GM18870 (cell line): Measurements from ENCODE around the gene TMEM191C.
"Not testable (repeated sequence)": the region's sequence is repeated elsewhere in the genome, so short reads cannot be mapped to it uniquely, and the experiment has no call there.

Source experiments
- ATAC-seq: cut with Tn5 transposase; IDR thresholded peaks from one replicate; pipeline ENCODE4 v1.9.1; 2021; ENCODE audit warnings: moderate library complexity; ENCODE audit not compliant: unreplicated experiment

TMEM191C gene

DNA sequence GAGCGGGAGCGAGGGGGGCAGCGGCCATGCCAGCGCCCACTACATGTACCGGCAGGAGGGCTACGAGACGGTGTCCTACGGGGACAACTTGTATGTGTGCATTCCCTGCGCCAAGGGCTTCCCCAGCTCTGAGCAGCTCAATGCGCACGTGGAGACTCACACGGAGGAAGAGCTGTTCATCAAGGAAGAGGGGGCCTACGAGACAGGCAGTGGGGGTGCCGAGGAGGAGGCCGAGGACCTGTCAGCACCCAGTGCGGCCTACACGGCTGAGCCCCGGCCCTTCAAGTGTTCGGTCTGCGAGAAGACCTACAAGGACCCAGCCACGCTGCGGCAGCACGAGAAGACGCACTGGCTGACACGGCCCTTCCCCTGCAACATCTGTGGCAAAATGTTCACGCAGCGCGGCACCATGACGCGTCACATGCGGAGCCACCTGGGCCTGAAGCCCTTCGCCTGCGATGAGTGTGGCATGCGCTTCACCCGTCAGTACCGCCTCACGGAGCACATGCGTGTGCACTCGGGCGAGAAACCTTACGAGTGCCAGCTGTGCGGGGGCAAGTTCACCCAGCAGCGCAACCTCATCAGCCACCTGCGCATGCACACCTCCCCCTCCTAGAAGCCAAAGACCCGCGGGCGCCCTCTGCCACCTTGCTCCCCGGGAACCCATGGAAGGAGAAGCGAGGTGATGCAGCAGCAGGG lies 20.9 kb upstream of the TMEM191C start:
- ATAC-seq = no peak

DNA sequence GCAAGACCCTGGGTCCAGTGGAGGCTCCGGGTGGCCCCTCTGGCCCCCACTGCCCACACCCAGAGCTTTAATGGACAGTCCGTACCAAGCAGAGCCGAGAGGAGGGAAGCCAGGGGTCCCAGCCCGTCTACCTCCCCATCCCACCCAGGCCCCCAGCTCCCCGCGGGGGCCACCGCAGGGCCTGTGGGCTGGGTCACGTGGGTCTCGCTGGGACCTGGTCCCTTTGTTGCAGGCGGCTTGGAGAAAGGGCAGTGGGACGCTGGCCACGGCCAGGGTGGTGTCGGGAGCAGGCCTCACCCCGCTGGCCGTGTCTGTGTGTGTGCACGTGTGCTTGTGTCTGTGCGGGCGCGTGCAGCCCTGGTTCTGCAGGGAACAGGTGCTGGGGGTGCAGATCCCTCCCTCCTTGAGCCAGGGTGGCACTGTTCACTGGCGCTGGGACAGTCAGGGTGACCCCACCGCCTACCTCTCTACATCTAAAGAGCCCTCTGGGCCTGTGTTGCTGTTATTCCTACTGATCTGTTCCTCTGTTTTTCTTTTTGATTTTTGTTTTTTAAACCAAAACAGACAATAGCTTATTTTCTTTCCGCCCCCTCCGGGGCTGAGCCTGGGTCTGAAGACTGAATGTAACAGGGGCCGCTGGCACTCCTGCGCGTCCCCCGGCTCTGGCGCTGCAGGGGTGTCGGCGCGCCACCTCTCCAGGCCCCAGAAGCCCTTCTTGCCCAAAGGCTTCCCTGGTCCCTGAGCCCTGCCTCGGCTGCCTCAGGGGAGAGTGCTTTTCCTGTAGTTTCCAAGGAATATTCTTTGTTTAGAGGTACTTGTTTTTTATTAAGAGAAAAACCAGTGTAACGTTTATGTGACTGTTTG lies 20.1 kb upstream of the TMEM191C start:
- no peak for ATAC-seq

DNA sequence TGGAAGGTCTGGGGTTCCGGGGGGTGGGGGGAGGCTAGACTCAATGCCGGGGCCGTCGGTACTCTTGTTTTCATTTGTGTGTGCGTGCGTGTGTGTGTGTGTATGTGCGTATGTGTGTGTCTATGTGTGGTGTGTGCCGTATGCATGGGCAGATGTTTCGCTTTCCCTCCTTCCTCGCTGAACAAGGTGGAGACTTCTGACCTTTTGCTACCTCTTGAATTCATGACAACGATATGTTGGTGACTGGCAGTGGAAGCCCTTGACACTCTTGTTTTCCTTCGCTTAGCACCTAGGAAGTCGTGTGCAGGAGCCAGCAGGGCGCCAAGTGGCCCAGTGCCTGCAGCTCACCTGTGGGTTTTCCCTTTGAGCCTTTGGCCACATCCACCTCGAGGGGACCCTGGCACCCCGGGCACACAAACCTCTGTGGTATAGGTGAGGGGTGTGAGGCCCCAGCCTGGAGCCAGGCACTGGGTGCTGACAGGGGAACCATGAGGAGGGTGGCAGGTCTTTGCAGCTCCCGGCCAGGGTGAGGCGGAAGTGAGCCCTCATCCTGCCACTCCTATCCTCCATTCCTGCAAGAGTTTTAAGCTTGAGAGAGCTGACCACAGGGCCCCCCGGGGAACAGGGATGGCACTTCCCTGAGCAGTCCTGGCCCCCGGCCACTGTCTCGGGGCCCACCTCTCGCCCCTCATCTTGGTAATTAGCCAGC lies 19.3 kb upstream of the TMEM191C start:
- no peak for ATAC-seq

DNA sequence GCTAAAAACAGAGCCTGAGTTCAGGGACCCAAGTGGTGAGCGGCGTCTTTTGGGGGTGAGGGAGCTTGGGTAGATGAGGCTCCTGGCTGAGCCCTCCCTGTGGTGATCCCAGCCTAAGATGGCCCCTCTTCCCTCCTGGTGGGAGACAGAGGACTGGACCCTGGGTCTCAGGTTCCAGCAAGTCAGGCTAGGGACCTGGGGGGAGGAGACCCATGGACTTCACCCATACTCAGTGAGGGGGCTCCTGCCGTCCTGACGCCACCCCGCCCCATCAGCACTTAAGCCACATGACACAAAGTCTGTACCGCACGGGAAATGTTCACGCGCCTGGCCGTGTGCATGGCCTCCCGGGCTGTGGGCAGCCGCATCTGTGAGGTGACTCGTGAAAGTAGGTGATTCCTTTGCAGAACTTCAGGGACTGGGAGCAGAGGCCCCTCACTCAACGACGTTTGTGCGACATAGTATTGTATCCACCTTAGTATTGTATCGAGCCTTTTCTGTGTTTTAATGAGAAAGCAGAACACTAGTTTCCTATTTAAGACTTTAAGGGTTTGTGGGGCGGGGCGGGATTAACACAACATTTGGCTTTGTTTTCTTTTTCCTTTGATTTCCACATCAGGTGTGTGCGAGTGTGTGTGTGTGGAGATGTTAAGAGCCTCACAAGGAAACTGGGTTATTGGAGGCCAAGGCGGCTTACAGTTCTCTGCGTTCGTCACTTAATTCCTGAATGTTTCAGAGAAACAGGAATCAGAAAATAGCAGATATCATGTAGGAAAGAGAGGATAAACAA lies 18.4 kb upstream of the TMEM191C start:
- ATAC-seq = no peak

DNA sequence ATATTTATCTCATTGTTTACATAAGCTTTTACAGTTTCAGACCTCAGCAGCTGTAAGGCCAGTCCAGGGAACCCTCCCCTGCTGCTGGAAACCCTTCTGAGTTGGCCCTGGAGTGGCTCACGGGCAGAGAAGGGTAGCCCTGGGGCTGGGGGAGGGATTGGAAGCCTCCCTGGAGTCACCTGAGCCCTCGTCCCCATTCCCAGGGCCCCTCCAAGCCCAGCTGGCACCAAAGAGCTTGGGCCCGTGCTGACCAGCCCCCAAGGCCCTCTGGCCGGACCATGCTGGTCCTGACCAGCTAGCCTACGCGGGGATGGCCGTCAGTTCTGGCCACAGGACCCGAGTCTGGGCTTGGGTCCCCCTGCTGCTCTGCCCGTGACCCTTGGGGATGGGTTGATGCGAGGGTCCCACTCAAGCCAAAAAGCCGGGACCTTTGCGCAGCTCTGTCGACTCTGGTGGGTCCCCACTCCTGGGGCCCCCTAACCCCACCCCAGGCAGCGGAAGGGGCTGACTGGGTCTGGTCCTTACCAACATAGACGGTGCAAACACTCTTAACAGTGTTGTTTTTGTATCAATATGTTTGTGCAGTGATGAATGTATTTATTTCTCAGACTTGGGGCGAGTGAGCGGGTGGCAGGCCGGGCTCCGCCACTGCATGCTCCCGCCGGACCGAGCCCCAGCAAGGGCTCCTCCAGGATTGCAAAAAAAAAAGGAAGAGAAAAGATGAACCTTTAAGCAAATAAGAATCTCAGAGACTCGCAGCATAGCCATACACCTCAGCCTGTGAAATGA lies 17.5 kb upstream of the TMEM191C start:
- no peak for ATAC-seq

DNA sequence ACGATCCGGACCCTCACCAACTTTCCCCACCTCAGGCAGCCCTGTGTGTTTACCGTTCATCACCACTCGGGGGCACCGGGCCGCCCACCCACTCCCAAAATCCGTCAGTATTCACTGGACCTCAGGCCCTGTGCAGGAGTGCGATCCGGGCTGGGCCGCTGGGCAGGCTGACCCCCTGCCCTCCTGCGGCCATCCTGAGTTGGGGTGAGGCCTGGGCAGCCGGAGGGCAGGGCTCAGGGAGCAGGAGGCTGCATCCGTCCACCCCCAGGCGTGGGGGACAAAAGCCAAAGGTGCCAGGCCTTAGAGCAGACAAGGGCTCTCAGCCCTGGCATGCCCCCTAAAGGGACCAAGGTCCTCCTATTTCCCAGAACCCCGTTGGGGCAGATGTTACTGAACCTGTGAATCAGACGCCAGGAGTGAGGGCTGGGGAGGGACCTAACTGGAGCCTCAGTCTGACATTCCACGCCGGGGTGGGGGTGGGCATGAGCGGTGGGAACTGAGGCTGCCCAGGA lies 16.8 kb upstream of the TMEM191C start:
- ATAC-seq = no peak

DNA sequence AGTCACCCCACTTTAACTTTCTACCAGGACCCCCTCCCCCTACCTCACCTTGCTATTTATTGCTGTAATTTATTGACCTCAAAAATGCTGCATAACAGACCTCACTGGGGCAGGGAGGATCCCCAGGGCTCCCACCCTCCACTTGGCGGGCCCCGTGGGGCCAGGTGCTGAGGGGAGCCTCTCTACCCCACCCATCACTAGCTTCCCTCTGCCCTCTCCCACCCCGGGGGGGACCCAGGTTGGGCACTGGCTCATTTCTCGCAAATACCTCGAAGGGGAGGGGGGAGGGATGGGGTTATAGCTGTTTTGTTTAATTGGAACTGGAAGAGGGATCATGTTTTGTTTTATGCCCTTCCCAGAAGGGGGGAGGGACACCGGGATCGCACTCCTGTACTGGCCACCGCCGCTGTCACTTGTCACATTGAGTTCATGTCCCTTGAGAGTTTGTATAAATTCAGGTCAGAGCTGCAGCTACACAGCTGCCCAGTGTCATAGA lies 16.3 kb upstream of the TMEM191C start:
- ATAC-seq = no peak

DNA sequence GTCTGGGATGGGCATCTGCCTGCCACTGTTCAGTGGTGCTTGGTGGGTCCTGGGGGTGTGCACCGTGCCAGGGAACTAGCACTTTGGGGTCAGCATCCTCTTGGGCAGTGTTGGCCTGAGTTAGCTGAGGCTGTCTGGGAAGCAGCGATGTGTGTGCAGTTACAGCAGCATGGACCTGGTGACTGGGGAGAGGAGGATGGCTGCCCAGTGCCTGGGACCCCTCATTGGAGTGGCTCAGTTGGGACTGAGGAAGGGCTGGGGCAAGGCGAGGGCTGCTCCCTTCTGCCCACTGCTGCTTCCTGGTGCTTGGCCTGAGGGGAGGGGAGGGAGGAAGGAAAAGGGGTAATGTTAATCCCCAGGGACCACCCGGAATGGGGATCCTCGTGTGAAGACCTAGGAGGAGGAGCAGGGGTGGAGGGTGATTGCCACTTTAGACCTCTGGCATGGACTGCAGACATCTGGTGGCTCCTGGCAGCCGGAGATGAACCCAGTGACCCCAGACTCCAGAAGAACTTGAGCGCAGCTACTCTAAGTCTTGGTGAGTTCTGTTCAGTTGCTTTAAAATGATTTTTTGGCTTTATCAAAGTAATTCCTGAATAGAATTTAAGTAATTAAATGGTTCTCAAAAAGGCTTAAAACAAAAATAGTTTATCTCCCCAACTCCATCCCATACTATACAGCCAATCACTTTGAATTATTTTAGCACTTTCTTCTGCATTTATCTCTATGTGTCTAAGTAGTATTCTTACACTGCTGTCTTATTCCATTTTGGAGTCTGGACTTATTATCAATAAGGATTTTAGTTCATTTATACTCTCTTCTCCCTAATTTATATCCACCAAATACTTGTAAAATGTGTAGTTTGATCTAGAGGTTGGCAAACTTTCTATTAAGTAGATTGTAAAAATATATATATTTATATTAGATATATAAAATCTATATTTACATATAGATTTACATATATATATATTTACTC lies 15.4 kb upstream of the TMEM191C start:
- ATAC-seq = no peak

DNA sequence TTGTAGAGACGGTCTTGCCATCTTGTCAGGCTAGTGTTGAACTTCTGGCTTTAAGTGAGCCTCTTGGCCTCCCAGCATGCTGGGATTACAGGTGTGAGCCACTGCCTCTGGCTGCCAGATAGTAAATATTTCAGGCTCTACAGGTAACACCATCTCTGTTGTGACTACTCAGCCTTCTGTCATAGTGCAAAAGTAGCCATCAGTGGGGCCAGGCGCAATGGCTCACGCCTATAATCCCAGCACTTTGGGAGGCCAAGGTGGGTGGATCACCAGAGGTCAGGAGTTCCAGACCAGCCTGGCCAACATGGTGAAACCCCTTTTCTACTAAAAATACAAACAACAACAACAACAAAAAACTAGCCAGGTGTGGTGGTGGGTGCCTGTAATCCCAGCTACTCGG lies 14.5 kb upstream of the TMEM191C start:
- ATAC-seq = not testable (repeated sequence)

DNA sequence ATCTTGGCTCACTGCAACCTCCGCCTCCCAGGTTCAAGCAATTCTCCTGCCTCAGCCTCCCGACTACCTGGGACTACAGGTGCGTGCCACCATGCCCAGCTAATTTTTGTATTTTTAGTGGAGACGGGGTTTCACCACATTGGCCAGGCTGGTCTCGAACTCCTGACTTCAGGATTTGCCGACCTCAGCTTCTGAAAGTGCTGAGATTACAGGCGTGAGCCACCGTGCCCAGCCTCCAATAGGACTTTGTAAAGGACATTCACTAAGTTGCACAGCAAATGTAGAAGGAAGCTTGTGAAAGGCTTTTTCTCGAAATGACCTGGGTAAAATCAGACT lies 12.2 kb upstream of the TMEM191C start:
- ATAC-seq = not testable (repeated sequence)

DNA sequence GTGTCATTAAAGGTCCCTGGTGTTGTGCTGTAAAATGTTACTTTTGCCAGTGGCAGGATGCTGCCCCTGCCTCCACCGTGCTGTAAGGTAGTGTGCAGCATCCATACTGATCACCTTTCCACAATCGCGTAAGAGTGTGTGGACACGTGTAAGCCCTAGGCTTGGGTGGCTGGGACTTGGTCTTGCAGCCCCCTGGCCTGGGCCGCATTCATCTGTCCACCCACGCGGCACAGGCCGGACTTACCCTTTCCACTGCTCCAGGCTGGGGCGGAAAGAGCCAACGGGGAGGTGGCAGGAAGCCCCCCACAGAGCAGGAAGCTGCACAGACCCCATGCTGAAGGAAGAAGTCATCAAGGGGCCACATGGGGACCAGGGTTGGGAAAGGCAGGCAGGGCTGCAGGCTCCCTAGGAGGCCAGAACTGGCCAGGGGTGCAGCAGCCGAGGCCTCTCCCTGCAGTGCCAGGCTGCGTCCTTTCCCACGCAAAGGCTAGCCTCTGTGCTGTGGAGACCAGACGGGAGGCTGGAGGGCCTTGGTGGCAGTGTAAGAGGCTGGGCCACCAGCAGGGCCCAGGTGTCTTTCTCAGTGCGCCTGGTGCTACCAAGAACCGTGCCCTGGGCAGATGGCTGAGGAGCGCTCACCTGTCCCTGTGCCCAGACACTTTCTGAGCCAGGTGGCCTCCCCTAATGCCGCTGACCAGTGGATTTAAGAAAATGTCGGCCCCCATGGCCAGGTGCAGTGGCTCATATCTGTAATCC lies 11.7 kb upstream of the TMEM191C start:
- no peak for ATAC-seq

DNA sequence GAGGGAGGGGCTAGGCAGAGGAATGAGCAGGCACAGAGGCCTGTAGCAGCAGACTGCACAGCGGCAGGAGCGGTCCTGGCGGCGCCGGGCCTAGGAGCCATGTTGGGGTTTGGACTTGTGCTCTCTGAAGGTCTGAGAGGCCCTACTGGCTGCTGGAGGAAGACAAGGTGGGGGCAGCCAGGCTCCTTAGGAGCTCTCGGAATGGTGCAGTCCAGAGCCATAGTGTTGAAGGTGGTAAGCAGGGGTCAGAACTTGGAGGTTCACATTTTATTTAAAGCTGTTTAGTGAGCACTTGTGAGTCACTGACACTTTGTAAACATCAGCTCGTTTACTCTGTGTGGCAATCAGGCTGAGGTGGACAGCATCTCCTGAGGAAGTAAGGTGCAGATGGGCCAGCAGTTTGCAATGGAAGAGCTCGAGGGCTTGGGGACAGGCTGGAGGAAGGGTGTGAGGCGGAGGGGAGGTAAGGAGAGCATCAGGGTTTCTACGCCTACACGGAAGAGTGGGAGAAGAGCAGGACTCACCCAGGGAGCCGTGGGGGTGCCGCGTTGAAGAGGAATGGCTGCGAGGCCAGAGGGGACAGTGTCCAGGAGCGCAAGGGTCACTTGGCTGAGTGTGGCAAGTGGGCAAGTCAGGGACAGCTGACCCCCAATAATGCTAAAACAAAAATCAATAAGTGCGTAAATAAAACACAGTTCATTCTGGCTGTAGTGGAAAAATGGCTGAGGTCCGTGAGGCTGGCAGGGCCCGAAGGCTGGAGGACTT lies 10.0 kb upstream of the TMEM191C start:
- no peak for ATAC-seq

DNA sequence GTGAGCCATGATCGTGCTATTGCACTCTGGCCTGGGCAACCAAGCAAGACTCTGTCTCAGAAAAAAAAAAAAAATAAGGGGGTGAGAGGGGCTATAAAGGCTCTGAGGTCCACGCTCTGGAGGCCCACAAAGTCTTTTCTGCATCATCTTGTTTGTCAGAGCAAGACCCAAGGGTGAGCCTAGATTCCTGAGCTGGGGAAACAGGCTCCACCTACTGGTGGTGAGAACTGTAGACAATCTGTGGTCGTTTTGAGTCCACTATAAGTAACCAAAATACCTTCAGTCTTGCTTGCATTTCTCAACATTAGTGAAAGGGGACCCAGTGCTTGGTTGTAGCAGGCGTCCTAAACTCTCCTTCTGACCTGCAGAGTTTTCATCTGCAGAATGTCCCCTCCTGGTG lies 4.5 kb upstream of the TMEM191C start:
- not testable (repeated sequence) for ATAC-seq

DNA sequence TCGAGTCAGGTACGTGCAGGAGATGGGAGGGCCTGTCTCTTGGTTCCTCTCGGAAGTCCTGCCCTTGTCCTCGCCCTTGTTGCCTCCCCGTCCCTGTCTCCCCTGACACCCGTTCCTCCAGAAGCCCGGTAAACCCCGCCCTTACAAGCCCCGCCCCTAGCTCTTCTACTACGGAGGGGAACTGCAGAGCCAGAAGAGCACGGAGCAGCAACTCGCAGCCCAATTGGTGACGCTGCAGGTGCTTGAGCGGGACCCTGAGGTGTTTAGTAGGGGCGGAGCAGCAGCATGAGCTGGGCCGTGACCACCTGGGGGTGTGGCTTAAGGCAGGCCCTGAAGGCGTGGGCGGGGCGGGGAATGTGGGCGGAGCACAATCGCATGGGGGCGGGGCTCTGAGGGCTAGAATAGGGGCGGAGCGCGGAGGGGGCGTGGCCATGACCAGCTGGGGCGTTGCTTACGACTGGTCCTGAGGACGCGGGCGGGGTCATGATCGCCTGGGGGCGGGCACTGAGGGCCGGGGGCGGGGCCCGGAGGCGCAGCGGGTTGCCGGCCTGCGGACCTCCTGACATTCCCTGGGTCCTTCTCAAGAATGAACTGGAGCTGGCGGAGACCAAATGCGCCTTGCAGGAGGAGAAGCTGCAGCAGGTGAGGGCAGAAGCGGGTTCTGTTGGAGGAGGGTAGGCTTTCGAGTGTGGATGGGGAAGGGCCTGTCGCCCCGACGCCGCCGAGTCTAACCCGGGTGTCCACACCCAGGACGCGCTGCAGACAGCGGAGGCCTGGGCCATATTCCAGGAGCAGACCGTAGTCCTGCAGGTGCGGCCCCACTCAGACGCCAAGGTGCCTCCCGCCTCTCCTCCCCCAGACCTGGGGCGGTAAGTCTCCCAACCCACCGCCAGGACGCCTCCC lies 1.3 kb downstream of the TMEM191C start:
- ATAC-seq = peak; percentile 74

DNA sequence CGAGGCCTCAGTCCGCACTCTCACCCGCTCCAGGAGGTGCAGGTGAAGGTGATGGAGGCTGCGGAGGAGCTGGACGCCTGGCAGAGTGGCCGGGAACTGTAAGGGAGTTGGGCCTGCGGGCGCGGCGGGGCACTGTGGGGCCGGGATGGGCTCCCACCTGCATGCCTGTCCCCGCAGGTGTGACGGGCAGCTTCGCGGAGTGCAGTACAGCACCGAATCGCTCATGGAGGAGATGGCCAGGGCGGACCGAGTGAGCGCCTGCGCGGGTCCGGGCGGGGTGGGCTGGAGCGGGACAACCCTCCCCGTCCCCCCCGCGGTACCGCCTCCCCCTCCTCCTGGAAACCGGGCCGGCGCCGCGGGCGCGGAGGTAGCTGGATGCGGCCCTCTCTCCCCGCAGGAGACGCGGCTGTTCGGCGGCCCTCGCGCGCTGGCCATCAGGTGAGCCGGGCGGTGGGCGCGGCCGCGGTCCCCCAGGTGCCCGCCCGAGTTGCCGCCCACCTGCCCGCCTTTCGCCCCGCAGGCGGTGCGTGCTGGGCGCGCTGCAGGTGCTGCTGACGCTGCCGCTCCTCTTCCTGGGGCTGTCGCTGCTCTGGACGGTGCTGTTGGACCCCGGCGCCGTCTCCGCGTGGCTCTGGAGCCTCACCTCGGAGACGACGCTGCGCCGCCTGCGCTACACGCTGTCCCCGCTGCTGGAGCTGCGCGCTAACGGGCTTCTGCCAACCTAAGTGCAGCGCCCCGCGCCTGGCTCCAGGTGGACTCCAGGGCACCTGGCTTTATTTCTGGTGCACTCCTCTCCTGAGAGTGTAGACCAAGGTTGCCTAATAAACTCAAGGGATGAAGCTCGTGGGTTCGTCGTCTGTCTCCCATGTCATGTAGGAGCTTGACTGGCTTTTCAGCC lies 2.2 kb downstream of the TMEM191C start:
- ATAC-seq = not testable (repeated sequence)
